Astrocyte (in vitro differentiated cells and primary cell): Measurements from ENCODE around the gene GLRA1. TPM values are rescaled to one million over a fixed set of nuclear protein-coding genes. Genes with fewer than 3 reads are reported as not detected.

Experiments
- DNase-seq: peaks from one replicate; pipeline ENCODE4 v3.0.0-alpha.2; 2010; ENCODE audit warnings: low read depth
- FAIRE-seq: peaks from 2 replicates; lab custom pipeline; 2011; peaks lifted over from hg19 to GRCh38; lab: Jason Lieb, UNC
- H2AFZ ChIP-seq: 2 replicates; pipeline ENCODE4 v1.6.0; 2012; ENCODE audit warnings: low read depth, low read length, inconsistent platforms
- H3K27ac ChIP-seq: 2 replicates; pipeline ENCODE4 v1.5.1; 2011; ENCODE audit warnings: low read depth, low read length, inconsistent platforms
- H3K27me3 ChIP-seq: 2 replicates; pipeline ENCODE4 v1.6.0; 2011; ENCODE audit warnings: low read length, inconsistent platforms; ENCODE audit not compliant: insufficient read depth
- H3K36me3 ChIP-seq: 2 replicates; pipeline ENCODE4 v1.5.1; 2011; ENCODE audit warnings: low read length, inconsistent platforms; ENCODE audit not compliant: insufficient read depth
- H3K4me1 ChIP-seq: 2 replicates; pipeline ENCODE4 v1.5.1; 2011; ENCODE audit warnings: low read length, inconsistent platforms; ENCODE audit not compliant: insufficient read depth
- H3K4me2 ChIP-seq: 2 replicates; pipeline ENCODE4 v1.6.0; 2012; ENCODE audit warnings: low read length, inconsistent platforms
- H3K4me3 ChIP-seq: 2 replicates; pipeline ENCODE4 v1.5.1; 2011; ENCODE audit warnings: low read depth, mild to moderate bottlenecking, low read length, inconsistent platforms; ENCODE audit not compliant: insufficient read depth
- H3K79me2 ChIP-seq: 2 replicates; pipeline ENCODE4 v1.6.0; 2012; ENCODE audit warnings: mild to moderate bottlenecking, low read length, inconsistent platforms; ENCODE audit not compliant: insufficient read depth
- H3K9ac ChIP-seq: 2 replicates; pipeline ENCODE4 v1.6.0; 2012; ENCODE audit warnings: mild to moderate bottlenecking, low read length, inconsistent platforms
- H3K9me3 ChIP-seq: 2 replicates; pipeline ENCODE4 v1.5.1; 2012; ENCODE audit warnings: low read depth, mild to moderate bottlenecking, low read length, inconsistent platforms; ENCODE audit not compliant: insufficient read depth
- H4K20me1 ChIP-seq: 2 replicates; pipeline ENCODE4 v1.6.0; 2012; ENCODE audit warnings: low read length, inconsistent platforms; ENCODE audit not compliant: insufficient read depth
- H3K27ac Mint-ChIP-seq: one replicate; pipeline ENCODE4 v1.8.0; 2021; ENCODE audit warnings: mild to moderate bottlenecking, mixed read lengths; ENCODE audit not compliant: unreplicated experiment
- H3K27me3 Mint-ChIP-seq: one replicate; pipeline ENCODE4 v1.8.0; 2021; ENCODE audit warnings: low read depth, mixed read lengths; ENCODE audit not compliant: unreplicated experiment
- H3K36me3 Mint-ChIP-seq: one replicate; pipeline ENCODE4 v1.8.0; 2021; ENCODE audit warnings: low read depth, mixed read lengths; ENCODE audit not compliant: unreplicated experiment
- H3K4me1 Mint-ChIP-seq: one replicate; pipeline ENCODE4 v1.8.0; 2021; ENCODE audit warnings: low read depth, mixed read lengths; ENCODE audit not compliant: unreplicated experiment
- H3K4me3 Mint-ChIP-seq: one replicate; pipeline ENCODE4 v1.8.0; 2021; ENCODE audit warnings: mild to moderate bottlenecking, moderate library complexity, mixed read lengths; ENCODE audit not compliant: unreplicated experiment
- H3K9me3 Mint-ChIP-seq: one replicate; pipeline ENCODE4 v1.8.0; 2021; ENCODE audit warnings: mild to moderate bottlenecking, mixed read lengths; ENCODE audit not compliant: unreplicated experiment
- EZH2 ChIP-seq: IDR thresholded peaks from 2 replicates; pipeline ENCODE4 v1.6.1; 2012; ENCODE audit warnings: mild to moderate bottlenecking, low read length, inconsistent platforms; ENCODE audit not compliant: insufficient read depth
- total RNA-seq: library from RNA; stranded (reverse); gene quantifications from 2 replicates; pipeline ENCODE4 v1.2.1, GENCODE V29; 2021
- TF ChIP-seq, protein P1 (sequence below): IDR thresholded peaks from 2 replicates; pipeline ENCODE4 v1.5.1; 2011; ENCODE audit warnings: low read depth, mild to moderate bottlenecking, inconsistent platforms, low read length, moderate library complexity; ENCODE audit not compliant: insufficient read depth

GLRA1 gene
- total RNA-seq, 1 donor from 2014 or later, result not detected

DNA sequence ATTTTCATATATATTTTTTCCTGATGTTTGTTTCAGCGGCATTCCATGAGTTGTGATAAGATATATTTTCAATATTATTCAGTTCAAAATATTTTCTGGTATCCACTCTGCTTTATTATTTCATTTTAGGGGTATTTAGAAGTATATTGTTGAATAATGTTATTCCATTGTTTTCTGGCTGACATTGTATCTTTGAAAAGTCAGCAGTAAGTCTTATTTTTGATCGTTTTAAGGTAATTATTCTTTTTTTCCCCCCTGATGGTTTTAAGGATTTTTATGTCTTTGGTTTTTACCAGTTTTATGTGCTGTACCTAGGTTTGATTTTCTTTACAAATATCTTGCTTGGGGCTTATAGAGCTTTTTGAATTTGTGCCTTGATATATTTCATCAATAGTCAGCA, 6.6 kb upstream of the GLRA1 start:
- FAIRE-seq (no peak), DNase-seq (no peak)
- Histone ChIP-seq H3K4me1 (no peaks in the 10 kb centered on the region), H2AFZ (no peak overlapping the region), H3K27ac (no peak overlapping the region), H3K79me2 (no peaks in the 10 kb centered on the region), H3K27me3 (no peaks in the 10 kb centered on the region), H3K4me2 (no peak overlapping the region), H3K4me3 (no peak overlapping the region), H4K20me1 (no peaks in the 10 kb centered on the region), H3K36me3 (no peaks in the 10 kb centered on the region), H3K9ac (no peak overlapping the region), H3K9me3 (no peaks in the 10 kb centered on the region)
- no peaks in the 10 kb centered on the region for H3K36me3 Mint-ChIP-seq
- no peak for TF ChIP-seq EZH2
- TF ChIP-seq, protein P1, sequence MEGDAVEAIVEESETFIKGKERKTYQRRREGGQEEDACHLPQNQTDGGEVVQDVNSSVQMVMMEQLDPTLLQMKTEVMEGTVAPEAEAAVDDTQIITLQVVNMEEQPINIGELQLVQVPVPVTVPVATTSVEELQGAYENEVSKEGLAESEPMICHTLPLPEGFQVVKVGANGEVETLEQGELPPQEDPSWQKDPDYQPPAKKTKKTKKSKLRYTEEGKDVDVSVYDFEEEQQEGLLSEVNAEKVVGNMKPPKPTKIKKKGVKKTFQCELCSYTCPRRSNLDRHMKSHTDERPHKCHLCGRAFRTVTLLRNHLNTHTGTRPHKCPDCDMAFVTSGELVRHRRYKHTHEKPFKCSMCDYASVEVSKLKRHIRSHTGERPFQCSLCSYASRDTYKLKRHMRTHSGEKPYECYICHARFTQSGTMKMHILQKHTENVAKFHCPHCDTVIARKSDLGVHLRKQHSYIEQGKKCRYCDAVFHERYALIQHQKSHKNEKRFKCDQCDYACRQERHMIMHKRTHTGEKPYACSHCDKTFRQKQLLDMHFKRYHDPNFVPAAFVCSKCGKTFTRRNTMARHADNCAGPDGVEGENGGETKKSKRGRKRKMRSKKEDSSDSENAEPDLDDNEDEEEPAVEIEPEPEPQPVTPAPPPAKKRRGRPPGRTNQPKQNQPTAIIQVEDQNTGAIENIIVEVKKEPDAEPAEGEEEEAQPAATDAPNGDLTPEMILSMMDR, result no peak
- no peak overlapping the region for H3K4me3 Mint-ChIP-seq
- H3K27ac Mint-ChIP-seq, result no peak overlapping the region
- peaks cover 10% of the 10 kb centered on the region for H3K27me3 Mint-ChIP-seq
- H3K9me3 Mint-ChIP-seq, result peaks cover 3% of the 10 kb centered on the region
- no peaks in the 10 kb centered on the region for H3K4me1 Mint-ChIP-seq

DNA sequence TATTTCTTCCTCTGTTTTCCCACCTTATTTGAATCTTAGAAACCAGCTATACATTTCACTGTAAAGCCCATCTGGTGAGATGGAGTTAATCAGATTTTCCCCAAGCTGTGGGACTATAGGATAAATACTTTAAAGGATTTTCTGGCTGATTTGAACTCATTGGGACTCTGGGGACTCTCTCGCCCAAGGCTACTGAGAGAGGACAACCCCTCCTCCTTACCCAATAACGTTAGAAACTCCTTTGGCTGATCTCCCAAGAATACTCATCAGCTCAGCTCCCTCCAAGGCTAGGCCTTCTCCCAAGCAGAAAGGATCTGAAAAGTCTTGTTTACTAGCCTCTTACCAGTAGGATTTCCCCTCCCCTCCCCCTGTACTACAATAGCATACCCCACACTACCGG, 1.5 kb upstream of the GLRA1 start:
- Mint-ChIP-seq H3K4me1 (no peaks in the 10 kb centered on the region), H3K9me3 (peaks cover 4% of the 10 kb centered on the region), H3K27ac (no peak overlapping the region), H3K36me3 (no peaks in the 10 kb centered on the region), H3K4me3 (no peak overlapping the region), H3K27me3 (peaks cover 51% of the 10 kb centered on the region)
- no peak overlapping the region for H3K27ac ChIP-seq
- no peaks in the 10 kb centered on the region for H3K9me3 ChIP-seq
- H3K9ac ChIP-seq, result no peak overlapping the region
- H4K20me1 ChIP-seq, result no peaks in the 10 kb centered on the region
- TF ChIP-seq EZH2, result no peak
- TF ChIP-seq, protein P1, result no peak
- no peak overlapping the region for H3K4me2 ChIP-seq
- DNase-seq (no peak), FAIRE-seq (no peak)
- H3K79me2 ChIP-seq, result no peaks in the 10 kb centered on the region
- H3K27me3 ChIP-seq, result peaks cover 4% of the 10 kb centered on the region
- no peaks in the 10 kb centered on the region for H3K36me3 ChIP-seq
- H3K4me3 ChIP-seq, result no peak overlapping the region
- no peaks in the 10 kb centered on the region for H3K4me1 ChIP-seq
- H2AFZ ChIP-seq, result no peak overlapping the region

DNA sequence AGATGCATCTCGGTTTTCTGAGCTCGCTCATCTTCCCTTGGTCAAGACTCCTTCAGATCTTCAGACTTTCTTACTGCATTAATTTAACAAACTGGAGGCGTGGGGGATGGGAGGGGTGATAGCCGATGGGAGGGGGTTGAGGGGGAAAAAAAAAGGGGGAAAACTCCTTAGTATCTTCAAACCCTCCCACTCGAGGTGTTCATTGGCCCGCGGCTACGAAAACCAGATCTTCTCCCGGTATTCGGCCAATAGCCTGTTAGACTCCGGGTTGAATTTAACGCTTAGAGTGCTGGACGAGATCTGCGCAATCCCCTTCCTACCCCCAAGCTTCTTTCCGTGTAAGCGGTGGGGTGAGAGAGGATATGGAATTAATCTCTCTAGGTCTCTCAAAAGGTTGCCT, 689 bp upstream of the GLRA1 start:
- Mint-ChIP-seq H3K4me3 (no peak overlapping the region), H3K4me1 (no peaks in the 10 kb centered on the region)
- no peak overlapping the region for H3K27ac ChIP-seq

More for the DNA sequence above, 689 bp upstream of the GLRA1 start:
- no peaks in the 10 kb centered on the region for H3K79me2 ChIP-seq
- H3K4me1 ChIP-seq, result no peaks in the 10 kb centered on the region
- H3K4me3 ChIP-seq, result no peak overlapping the region
- FAIRE-seq (no peak), DNase-seq (no peak)
- no peaks in the 10 kb centered on the region for H4K20me1 ChIP-seq
- no peak overlapping the region for H3K4me2 ChIP-seq
- Mint-ChIP-seq H3K27ac (no peak overlapping the region), H3K36me3 (no peaks in the 10 kb centered on the region), H3K9me3 (peaks cover 4% of the 10 kb centered on the region), H3K27me3 (peaks cover 56% of the 10 kb centered on the region)
- H3K9ac ChIP-seq, result no peak overlapping the region
- TF ChIP-seq, protein P1, result no peak
- no peak for TF ChIP-seq EZH2
- H2AFZ ChIP-seq, result no peak overlapping the region
- no peaks in the 10 kb centered on the region for H3K36me3 ChIP-seq
- peaks cover 4% of the 10 kb centered on the region for H3K27me3 ChIP-seq
- no peaks in the 10 kb centered on the region for H3K9me3 ChIP-seq
